HG02970 (cell line): ENCODE results near the gene RUVBL1.

ENCODE experiments used
- ATAC-seq: cut with Tn5 transposase; IDR thresholded peaks from one replicate; pipeline ENCODE4 v1.9.1; 2021; ENCODE audit warnings: mild to moderate bottlenecking, moderate library complexity, moderate number of reproducible peaks; ENCODE audit not compliant: unreplicated experiment, low FRiP score

Gene RUVBL1

DNA sequence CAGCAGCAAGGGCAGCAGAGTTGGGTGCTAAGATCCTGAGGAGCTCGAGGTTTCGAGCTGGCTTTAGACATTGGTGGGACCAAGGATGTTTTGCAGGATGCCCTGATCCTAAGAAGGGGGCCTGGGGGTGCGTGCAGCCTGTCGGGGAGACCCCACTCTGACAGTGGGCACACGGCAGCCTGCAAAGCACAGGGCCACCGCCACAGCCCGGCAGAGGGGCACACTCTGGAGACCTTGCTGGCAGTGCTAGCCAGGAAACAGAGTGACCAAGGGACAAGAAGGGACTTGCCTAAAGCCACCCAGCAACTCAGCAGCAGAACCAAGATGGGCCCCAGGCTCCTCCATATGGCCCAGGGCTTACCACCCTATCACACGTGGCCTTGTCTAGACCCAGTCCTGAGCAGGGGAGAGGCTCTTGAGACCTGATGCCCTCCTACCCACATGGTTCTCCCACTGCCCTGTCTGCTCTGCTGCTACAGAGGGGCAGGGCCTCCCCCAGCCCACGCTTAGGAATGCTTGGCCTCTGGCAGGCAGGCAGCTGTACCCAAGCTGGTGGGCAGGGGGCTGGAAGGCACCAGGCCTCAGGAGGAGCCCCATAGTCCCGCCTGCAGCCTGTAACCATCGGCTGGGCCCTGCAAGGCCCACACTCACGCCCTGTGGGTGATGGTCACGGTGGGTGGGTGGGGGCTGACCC is 52.6 kb downstream of the RUVBL1 start:
- ATAC-seq: no peak

DNA sequence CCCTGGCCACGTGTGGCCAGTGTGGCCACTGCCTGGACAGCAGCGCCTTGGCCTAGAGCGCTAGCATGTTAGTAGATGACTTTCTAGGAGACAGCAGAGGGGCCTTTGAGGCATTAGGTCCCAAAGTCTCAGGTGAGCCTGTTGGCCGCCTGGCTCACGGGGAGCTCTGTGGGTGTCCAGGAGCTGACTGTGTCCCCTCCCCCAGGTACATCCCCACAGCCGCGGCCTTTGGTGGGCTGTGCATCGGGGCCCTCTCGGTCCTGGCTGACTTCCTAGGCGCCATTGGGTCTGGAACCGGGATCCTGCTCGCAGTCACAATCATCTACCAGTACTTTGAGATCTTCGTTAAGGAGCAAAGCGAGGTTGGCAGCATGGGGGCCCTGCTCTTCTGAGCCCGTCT is 54.3 kb downstream of the RUVBL1 start:
- no peak for ATAC-seq

DNA sequence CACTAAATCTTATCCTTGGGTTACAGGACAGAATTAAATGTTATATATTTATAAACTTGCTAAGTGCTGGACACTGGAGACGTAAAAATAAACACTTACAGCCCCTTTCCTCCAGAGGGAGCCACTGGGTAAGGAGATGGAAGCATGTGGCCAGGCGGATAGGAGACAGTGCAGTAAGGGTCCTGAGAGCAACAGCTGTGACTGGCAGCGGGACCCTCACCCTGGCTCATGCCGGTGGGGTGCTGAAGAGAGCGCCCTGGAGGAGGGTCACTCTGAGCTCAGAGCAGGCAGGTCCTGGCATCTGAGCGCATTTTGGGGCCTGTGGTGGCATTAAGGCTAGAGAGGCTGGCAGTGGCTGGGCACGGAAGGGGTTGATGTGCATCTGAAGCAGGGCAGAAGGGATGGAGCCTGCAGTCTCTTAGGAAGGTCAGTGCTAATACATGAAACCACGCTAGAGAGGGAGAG is 55.4 kb downstream of the RUVBL1 start:
- no peak for ATAC-seq

DNA sequence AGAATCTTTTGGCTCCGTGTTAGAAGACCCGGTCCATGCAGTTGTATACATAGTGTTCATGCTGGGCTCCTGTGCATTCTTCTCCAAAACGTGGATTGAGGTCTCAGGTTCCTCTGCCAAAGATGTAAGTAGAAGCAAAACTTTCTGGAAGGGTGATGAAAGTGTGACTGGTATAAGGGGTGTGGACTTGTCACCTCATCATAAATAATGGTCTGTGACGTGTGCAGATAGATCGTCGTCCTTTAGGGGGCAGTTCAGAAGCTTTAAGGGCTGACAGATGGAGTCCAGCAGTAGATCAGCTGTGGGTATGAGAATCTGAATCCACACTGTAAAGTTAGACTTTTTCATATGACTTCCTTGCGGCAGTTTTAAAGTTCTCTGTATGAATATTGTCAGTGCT is 56.1 kb downstream of the RUVBL1 start:
- ATAC-seq: no peak

DNA sequence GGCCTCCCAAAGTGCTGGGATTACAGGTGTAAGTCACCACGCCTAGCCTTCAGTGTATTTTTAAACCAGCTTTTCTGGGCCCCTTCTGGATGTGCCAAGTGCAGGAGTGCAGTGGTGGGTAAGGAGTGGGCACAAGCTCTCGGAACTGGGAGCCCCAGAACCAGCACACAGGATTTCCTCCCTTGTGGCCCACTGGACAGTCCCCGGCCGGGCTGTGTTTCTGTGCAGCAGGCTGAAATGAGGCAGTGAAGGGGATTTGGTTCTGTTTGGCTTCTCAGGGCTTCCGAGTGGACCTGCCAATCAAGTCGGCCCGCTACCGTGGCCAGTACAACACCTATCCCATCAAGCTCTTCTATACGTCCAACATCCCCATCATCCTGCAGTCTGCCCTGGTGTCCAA is 56.9 kb downstream of the RUVBL1 start:
- no peak for ATAC-seq

DNA sequence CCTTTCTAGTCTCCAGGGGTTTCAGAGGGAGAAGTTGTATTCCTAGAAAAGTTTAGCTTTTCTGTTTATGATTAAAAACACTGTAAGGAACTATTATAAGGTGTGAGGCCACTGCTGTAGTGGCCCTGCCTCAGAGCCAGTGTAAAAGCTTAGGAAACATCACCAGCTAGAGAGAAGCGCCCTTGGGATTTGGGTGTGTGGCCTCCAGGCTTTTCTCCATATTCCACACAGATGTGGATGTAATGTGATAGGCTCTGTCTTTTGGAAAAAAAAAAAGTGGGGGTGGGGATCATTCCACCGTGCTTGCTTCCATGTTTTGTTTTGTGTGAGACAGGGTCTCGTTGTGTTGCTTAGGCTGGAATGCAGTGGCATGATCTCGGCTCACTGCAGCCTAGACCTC is 57.5 kb downstream of the RUVBL1 start:
- ATAC-seq: no peak

DNA sequence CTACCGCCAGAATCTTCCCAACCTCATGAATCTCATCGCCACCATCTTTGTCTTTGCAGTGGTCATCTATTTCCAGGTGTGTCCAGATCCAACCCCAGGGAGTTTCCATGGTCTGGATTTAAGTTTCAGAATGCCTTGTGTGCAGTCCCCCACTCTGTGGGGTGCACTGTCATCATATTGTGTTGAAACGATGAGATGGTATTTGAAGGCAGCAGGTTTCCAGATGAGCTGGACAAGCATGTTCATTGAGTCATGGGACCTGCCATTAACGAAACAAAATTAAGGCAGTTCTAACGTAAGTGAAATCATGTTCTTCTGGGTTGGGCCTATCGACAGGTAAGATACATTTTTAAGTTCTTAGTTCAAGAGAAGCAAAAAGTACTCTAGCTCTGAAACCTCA is 58.6 kb downstream of the RUVBL1 start:
- ATAC-seq: no peak

DNA sequence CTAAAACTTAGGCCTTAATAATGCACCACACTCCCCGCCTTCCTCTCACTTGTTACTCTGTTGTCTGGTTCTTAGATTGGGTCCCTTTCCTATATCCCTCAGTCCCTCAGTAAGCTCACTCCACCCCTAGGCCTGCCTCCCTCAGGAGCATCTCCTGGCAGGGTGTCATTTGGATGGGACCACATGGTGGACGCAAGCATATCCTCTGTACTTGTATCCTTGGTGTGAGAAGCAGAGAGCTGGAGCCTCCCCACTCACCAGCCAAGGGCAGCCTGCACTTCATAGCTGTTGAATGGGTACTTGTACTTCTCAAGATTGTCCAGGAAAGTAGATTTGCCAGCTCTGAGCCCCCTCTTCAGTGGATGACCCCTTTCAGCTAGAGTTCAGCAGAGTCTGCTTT is 59.7 kb downstream of the RUVBL1 start:
- no peak for ATAC-seq

DNA sequence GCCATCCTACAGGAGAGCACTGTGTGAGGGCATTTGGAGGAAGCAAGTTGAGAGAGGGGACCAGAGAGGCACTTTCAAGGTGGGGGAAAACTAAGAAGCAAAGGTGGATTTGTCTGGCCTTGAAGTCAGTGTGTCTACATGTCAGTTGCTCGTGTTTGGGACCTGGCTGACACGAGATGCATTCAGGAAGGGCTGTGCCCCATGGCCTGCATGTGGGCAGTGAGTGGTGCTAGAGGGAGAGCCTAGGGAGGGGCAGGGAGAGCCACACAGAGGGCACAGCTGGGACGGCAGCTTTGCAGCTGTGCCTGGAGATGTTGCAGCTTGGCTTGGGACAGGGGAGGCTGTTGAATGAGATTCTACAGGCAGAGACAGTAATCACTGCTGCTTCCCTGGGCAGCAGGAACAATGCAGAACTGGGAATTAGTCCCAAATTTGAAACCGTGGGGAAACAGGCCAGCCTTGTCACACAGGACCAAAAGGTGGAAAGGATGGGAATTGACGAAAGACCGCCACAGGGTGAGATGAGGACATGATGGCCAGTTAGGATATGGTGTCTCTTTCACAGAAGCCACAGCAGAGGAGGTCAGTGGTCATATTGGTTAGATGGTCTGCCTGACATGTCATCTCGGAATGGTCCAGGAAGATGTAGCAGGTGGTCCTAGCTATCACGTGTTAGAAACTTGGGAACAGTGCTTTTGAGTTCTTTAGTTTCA is 61.4 kb downstream of the RUVBL1 start:
- ATAC-seq: no peak

DNA sequence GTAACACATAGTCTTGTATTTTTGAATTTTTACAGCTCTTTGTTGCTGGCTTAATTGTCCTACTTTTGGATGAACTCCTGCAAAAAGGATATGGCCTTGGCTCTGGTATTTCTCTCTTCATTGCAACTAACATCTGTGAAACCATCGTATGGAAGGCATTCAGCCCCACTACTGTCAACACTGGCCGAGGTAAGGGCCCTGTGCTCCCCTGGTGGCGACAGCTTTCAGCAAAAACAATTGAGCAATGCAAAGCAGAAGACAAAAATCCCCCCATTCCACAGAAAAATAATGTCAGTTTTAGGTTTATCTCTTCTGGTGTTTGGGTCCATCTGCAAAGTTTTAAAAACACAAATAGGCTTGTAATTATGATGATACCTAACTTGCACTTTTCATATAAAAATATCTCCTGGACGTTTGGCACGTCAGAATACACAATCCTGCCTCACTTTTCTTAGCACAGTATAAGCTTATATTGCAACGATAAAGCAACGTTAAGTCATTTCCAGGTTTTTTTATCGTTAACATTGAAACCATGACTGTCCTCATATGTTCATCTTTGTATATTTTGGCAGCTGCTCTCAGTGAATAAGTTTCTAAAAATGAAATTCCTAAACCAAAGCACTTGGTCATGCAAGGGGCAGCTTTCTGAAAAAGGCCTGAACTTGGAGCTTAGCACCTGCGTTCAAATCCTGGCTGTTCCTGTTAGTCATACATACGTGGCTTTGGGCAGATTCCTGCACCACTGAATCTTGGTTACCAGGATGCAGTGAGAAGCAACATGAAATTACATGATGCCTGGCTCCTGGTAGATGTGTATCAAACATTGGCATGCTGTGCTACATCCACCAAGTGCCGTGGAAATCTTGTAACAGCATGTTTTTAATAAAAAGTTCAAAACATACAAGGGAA is 62.9 kb downstream of the RUVBL1 start:
- no peak for ATAC-seq

DNA sequence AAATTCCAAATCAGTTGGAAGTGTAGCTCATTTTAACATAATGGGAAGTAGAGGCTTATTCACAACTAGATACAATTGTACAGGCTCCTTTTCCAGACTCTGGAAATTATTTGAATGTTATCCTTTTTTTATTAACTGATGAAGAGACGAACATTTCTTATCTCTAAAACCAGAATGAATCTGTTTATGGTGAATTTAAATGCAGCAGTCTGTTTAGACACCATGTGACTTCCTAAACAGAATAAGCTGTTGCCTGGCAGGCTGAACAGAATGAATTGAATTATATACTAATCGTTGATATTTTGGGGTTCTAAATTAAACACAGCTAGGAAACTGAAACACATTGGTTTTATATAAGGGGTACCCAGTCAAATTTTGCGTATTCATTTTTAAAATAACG is 67.4 kb downstream of the RUVBL1 start:
- ATAC-seq: no peak

DNA sequence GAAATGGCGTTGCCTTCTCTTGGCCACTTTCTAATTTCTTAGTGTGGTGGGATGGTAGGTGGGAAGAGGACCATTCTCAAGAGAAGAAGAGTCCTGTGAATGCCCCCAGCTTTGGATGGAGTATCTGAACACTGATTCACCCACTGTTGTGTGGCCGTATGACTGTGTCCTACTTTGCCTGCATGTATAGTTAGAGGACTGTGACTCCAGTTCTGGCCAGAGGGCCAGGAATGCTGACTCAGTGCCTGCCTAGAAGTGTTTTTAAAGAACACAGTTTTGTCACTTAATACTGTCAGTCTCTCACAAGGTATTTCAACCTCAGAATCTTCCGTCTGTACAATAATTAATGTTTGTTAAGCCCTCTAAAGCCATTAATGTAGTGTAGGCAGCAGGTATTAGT is 69.2 kb downstream of the RUVBL1 start:
- no peak for ATAC-seq

DNA sequence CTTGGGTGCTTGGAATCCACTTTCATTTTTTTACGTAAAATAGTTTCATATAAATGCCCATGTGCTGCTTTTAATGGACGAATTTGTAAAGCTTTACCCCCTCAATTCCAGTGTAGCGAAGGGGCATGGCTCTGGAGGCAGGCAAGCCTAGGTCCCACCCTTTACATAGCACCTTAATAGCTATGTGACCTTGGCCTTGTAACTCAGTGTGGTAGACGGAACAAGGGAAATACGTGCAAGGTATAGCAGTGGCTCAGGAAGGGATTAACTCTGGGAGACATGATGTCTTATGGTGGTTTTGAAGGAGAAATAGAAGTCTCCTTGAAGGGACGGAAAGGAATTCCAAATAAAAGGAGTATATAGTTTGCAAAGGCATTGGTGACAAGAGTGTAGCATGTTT is 70.0 kb downstream of the RUVBL1 start:
- no peak for ATAC-seq

DNA sequence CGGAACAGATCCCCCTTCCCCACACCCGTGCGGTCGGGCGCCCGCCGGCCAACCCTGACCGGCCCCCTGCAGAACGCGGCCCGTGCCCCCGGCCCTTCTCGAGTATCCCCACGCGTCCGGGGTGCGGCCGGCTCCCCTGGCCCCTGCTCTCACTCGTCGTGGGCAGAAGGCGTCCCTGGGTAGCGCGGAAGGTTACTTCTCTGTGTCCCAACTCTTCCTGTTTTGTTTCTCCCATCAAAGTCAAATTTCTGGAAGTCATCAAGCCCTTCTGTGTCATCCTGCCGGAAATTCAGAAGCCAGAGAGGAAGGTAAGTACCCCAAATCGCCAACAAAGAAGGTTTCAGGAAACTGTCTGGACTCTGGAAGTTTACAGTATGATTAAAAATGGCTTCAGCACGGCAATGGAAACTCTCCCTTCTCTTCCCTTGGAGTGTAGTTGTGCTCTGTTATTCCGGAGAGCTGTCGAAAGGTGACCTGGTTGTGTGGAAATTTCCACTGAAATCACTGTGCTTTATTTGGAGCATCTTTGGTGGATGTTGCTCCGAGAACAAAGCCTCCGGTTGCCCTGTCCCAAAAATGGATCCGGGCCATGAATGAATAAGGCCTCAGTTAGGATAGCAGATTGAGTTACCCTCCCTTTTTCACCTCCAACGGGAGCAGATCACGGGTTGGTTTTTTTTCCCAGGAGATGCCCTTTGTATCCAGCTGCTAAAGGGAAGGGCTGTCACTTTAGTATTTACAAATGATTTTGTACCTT is 70.8 kb downstream of the RUVBL1 start:
- no peak for ATAC-seq

DNA sequence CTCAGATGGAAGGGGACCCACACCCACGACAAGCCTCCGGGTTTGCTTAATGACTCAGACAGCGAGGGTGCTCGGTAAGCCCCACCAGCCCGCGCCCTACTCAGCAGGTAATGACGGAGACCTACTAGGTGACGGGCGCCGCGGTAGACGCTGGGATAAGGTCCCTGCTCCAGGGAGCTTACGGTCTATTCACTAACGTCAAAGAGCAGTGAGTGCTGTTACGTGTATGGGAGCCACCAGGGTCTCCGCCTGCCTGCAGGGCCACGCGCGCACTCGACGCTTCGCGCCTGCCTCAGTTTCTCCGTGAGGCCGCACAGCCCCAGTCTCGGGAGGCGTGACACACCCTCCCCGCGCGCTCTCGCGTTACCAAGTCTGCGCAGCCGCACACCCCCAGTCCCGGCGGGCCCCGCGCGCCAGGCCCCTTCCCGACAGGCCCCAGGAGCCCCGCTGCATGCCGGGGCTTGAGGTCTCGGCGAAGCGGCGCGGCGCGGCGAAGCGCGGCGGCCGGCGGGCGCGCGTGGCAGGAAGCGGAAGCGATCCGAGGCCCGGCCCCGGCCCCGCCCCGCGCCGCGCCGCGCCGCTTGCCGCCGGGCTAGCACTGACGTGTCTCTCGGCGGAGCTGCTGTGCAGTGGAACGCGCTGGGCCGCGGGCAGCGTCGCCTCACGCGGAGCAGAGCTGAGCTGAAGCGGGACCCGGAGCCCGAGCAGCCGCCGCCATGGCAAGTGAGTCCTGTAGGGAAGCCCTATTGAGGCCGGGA is 71.6 kb downstream of the RUVBL1 start, which contains the start of gene SEC61A1:
TSS of gene SEC61A1 (plus strand) at position 601 of the 758 bp plus-strand sequence. CDS start at position 717, 116 bp downstream.
- ATAC-seq: peak; percentile 83

DNA sequence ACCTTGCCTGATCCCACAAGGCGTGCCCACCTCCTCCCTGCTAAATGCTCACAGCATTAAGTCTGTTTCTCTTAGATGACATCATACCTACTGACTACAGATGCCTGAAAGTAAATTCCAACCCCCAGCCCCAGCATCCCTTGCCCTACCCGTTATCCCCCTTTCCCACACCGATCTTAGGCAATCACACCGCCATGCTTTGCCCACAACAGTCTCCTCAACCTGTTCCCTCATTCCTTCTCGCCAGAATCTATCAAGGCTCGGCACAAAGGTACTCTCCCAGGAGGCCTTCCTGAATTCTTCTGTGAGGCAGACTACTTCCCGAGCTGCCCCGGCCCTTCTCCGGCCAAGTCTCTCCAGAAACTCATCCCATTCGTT is 72.2 kb downstream of the RUVBL1 start:
- no peak for ATAC-seq

DNA sequence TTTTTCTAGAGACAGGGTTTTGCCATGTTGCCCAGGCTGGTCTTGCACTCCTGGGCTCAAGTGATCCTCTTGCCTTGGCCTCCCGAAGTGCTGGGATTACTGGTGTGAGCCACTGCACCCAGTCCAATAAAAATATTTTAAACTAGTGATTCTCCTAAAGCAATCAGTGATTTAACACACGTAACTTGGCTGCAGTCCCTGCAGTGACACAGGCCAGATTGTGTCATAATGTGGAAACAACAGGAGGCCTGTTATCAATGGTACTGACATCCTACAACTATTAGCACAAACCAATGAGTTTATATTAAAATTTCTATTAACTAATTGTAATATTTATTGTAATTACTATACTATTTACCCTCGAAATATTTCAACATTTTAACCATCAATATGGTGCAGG is 73.0 kb downstream of the RUVBL1 start:
- ATAC-seq: no peak

DNA sequence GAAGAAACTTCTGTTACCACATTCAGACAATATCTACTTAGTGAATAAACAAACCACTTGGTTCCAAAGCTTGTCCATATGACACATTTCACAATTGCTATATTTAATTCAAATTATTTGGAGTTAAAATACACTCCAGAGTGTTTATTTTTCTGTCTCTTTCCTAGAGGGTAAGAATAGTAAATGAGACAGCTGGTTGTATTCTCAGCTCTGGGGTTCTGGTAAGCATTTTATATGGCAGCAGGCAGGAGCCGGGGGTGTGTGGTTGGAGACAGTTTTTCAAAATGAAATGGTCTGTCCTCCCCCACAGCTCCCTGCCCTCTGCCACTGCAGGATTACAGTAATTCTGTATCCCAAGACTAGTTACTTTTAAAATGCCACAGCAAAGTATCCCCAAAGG is 82.3 kb downstream of the RUVBL1 start:
- ATAC-seq: no peak

DNA sequence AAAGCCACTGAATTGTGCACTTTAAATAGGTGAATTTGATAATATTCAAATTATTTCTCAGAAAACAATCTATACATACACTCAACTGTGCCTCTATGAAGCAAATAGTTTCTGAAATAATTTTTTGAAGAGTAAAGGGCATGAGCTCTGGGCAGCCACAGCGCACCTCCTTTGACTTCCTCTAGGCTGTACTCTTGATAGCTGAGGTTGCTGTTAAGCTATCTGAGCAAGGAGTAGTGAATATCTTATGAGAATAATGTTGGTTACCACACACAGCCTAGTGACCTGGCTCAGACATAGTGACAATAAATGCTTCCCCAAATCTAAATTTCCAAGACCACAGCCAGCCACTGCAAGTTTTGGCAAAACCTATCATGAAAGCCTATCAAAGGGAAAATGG is 83.0 kb downstream of the RUVBL1 start:
- no peak for ATAC-seq

DNA sequence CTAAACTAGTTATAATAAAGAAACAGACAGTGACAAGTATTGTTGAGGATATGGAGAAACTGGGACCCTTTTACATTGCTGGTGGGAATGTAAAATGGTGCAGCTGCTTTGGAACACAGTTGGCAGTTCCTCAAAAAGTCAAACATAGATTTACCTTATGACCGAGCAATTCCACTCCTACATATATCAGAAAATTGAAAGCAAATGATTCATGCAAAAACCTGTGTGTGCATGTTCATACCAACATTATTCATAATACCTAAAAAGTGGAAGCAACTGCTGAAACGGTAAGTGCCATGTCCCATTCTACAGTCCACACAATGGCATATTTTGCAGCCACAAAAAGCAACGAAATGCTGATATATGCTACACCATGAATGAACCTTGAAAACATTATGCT is 83.6 kb downstream of the RUVBL1 start:
- ATAC-seq: no peak
